ENCODE data around the gene TCF7L2.

- TF ChIP-seq, protein P1, sequence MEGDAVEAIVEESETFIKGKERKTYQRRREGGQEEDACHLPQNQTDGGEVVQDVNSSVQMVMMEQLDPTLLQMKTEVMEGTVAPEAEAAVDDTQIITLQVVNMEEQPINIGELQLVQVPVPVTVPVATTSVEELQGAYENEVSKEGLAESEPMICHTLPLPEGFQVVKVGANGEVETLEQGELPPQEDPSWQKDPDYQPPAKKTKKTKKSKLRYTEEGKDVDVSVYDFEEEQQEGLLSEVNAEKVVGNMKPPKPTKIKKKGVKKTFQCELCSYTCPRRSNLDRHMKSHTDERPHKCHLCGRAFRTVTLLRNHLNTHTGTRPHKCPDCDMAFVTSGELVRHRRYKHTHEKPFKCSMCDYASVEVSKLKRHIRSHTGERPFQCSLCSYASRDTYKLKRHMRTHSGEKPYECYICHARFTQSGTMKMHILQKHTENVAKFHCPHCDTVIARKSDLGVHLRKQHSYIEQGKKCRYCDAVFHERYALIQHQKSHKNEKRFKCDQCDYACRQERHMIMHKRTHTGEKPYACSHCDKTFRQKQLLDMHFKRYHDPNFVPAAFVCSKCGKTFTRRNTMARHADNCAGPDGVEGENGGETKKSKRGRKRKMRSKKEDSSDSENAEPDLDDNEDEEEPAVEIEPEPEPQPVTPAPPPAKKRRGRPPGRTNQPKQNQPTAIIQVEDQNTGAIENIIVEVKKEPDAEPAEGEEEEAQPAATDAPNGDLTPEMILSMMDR (conservative IDR thresholded peaks at IDR 0.05; ENCODE audit: low read length): no peak
- TF ChIP-seq EZH2phosphoT487 (IDR thresholded peaks at IDR 0.05; ENCODE audit: borderline replicate concordance, low read depth, low read length): no peak
Observed at GRCh38 chr10:113027230-113027573, 77.2 kb downstream of the TCF7L2 start.
